Transverse colon (tissue), 4 donors: ENCODE results near the gene ZBTB16. TPM values are rescaled to one million over a fixed set of nuclear protein-coding genes. Genes with fewer than 3 reads are reported as not detected.
A peak's percentile ranks its signal among the peaks of the same experiment; 100 is the strongest.

ENCODE experiments used
- DNase-seq: peaks from one replicate; pipeline ENCODE4 v3.0.0-alpha.2; 2019
- H3K27ac ChIP-seq, 4 donors: fragments of 200-600 bp; sonication (generic); 2 replicates each; pipeline ENCODE4 v1.5.1; 2016 to 2018; ENCODE audit warnings: inconsistent platforms in 4 of 4
- H3K27me3 ChIP-seq: fragments of 200-600 bp; sonication (generic); 2 replicates; pipeline ENCODE4 v1.5.1; 2017; ENCODE audit warnings: inconsistent platforms
- H3K36me3 ChIP-seq, 4 donors: fragments of 200-600 bp; sonication (generic); 2 replicates each; pipeline ENCODE4 v1.5.1; 2017 to 2019; ENCODE audit warnings: inconsistent platforms in 4 of 4
- H3K4me1 ChIP-seq, 4 donors: fragments of 200-600 bp; sonication (generic); 2 replicates each; pipeline ENCODE4 v1.5.1; 2017 to 2020; ENCODE audit warnings: inconsistent platforms in 4 of 4
- H3K4me3 ChIP-seq, 4 donors: fragments of 200-600 bp; sonication (generic); 1 replicate in 1 of 4; 2 replicates in 3 of 4; pipeline versions ENCODE4 v1.5.1 to v1.6.1; 2017 to 2019; ENCODE audit warnings: inconsistent platforms in 4 of 4
- H3K9me3 ChIP-seq, 2 donors: fragments of 200-600 bp; sonication (generic); 2 replicates each; pipeline ENCODE4 v1.5.1; 2017 to 2019; ENCODE audit warnings: inconsistent platforms in 2 of 2
- CTCF ChIP-seq, 5 experiments: fragments of 200-600 bp in 3 of 5; fragments of 450-650 bp in 2 of 5; sonication (generic) in 3 of 5; IDR thresholded peaks; 1 replicate in 2 of 5; 2 replicates in 3 of 5; pipeline ENCODE4 v1.5.1; 2016 to 2017; ENCODE audit warnings: antibody characterized with exemption in 5 of 5, inconsistent platforms in 3 of 5, mild to moderate bottlenecking in 2 of 5, moderate library complexity in 1 of 5
- EP300 ChIP-seq: sonication (generic); formaldehyde crosslinking; IDR thresholded peaks from one replicate; pipeline ENCODE4 v1.6.1; 2017; ENCODE audit warnings: antibody characterized with exemption, low read depth
- POLR2A ChIP-seq: fragments of 450-650 bp; IDR thresholded peaks from one replicate; pipeline ENCODE4 v1.6.1; 2016; ENCODE audit warnings: antibody characterized with exemption, mild to moderate bottlenecking, moderate library complexity
- POLR2AphosphoS5 ChIP-seq, 3 donors: sonication (generic); formaldehyde crosslinking; IDR thresholded peaks; one replicate each; pipeline ENCODE4 v1.6.1; 2016; ENCODE audit warnings: antibody characterized with exemption in 3 of 3
- WGBS, 2 donors: methylation state at CpG; one replicate each; pipeline ENCODE4 v1.1.5; 2018; ENCODE audit warnings: low coverage in 1 of 2; 5-methylcytosine and 5-hydroxymethylcytosine counted together
- in situ Hi-C, 4 donors: fragments of 200-750 bp; cut with MboI; loops; one replicate each; pipeline versions ENCODE4 v1.15.0 to v1.15.1; 2017; ENCODE audit warnings: low sequenced_read_pairs in 3 of 4, low pct_ligation_motif_present in 1 of 4, low pct_unique_long_range_greater_than_20kb in 1 of 4
- intact Hi-C: fragments of 100-400 bp; cut with DNase I; formaldehyde crosslinking; loops from one replicate; pipeline ENCODE4 v1.15.1; 2023; ENCODE audit warnings: low total_unique reads
- total RNA-seq, 4 donors: library from RNA; depleted of rRNA; stranded (reverse); fragments of >200 nt; gene quantifications; one replicate each; pipeline ENCODE4 v1.1.0, GENCODE V29; 2016

The ZBTB16 gene
- total RNA-seq, 4 donors from 2014 or later: 108 to 271 (median 155) TPM

- H3K27ac ChIP-seq: peak overlapping the region; percentile 84 to 91 (median 88)
- WGBS, 2 donors: 54 to 70% methylated on average over 7 to 10 of the region's 10 CpGs
- no peaks in the 10 kb centered on the region for H3K9me3 ChIP-seq
- peaks cover 32 to 76% (median 43%) of the 10 kb centered on the region in 4 donors for H3K4me1 ChIP-seq
- TF ChIP-seq EP300 (peak; percentile 99), POLR2A (peak; percentile 28), CTCF (IDR thresholded peaks at IDR 0.05) (no peak), POLR2AphosphoS5 (IDR thresholded peaks at IDR 0.05) (peak; percentile 82 to 88 (median 85))
- H3K4me3 ChIP-seq: no peak overlapping the region
- H3K27me3 ChIP-seq: no peaks in the 10 kb centered on the region
- peak; percentile 63 for DNase-seq
- H3K36me3 ChIP-seq: no peaks in the 10 kb centered on the region
- in situ Hi-C loops: loop anchor here in 1 of 4 donors (25.0 kb wide), 1 partner anchor 161 kb away; no protein-coding TSS in a partner anchor
- intact Hi-C loops: loop anchor here (2.0 to 5.0 kb wide), 2 partner anchors 19 to 36 kb away; no protein-coding TSS in a partner anchor
These were observed 138.4 kb downstream of the ZBTB16 start for GRCh38 chr11:114197799-114198500.

GRCh38 chr11:114199051-114199450 is 139.5 kb downstream of the ZBTB16 start:
- Histone ChIP-seq H3K9me3 (no peaks in the 10 kb centered on the region), H3K27ac (peak overlapping the region; percentile 84 to 91 (median 88)), H3K27me3 (no peaks in the 10 kb centered on the region), H3K36me3 (no peaks in the 10 kb centered on the region), H3K4me3 (no peak overlapping the region), H3K4me1 (peaks cover 22 to 65% (median 43%) of the 10 kb centered on the region in 4 donors)
- TF ChIP-seq POLR2AphosphoS5 (IDR thresholded peaks at IDR 0.05) (no peak), CTCF (IDR thresholded peaks at IDR 0.05) (no peak), POLR2A (no peak), EP300 (no peak)
- in situ Hi-C loops (loop anchor here in 1 of 4 donors (25.0 kb wide), 1 partner anchor 162 kb away; no protein-coding TSS in a partner anchor), intact Hi-C loops (loop anchor here (5.0 kb wide), 1 partner anchor 37 kb away; no protein-coding TSS in a partner anchor)
- WGBS, 2 donors: 80 to 93% methylated on average over 1 to 26 of the region's 26 CpGs
- DNase-seq: no peak

DNA sequence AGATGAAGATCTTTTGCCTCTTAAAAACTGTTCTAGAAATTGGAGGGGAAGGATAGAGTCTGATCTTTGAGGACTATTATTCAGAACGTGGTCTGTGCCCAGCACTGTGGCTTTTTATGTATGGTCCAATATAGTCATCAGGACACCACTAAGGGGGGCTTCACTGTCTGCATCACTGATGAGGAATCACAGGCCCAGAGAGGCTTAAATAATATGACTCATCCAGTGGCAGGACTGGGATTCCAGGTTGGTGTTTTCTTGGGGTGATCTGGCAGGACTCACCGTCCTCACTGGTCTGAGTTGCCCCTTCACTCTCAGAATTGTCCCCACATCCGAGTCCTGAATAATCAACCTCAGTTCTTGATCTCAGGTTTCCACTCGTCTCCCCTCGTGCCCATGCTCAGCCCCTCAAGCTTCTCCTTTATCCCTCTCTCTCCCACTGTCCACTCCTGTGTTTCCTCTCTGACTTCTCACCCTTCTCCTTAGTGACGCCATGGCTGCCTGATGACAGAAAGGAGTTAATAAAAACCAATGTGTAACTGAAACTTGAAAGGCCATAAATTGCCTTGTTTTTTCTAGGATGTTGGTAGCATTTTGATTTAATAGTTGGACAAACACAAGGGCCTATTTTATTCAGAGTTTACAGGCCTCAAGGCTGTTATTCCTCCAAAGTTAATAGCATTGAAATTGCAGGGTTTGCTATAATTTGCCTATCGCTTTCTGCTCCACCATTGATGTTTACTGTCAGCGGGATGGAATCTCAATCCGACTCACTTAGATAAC is 141.0 kb downstream of the ZBTB16 start:
- Histone ChIP-seq H3K27me3 (no peaks in the 10 kb centered on the region), H3K27ac (peak overlapping the region; percentile 84 to 91 (median 88)), H3K4me1 (peaks cover 21 to 51% (median 35%) of the 10 kb centered on the region in 4 donors), H3K36me3 (peaks cover 0 to 5% (median 0%) of the 10 kb centered on the region in 4 donors), H3K9me3 (no peaks in the 10 kb centered on the region), H3K4me3 (no peak overlapping the region)
- WGBS, 2 donors: 77 to 83% methylated on average over 1 to 9 of the region's 9 CpGs
- TF ChIP-seq EP300 (no peak), POLR2AphosphoS5 (IDR thresholded peaks at IDR 0.05) (peak in 1 of 3 donors; percentile 10)
- DNase-seq: no peak
- intact Hi-C loops: no loop called here
- in situ Hi-C loops: no loop called here

DNA sequence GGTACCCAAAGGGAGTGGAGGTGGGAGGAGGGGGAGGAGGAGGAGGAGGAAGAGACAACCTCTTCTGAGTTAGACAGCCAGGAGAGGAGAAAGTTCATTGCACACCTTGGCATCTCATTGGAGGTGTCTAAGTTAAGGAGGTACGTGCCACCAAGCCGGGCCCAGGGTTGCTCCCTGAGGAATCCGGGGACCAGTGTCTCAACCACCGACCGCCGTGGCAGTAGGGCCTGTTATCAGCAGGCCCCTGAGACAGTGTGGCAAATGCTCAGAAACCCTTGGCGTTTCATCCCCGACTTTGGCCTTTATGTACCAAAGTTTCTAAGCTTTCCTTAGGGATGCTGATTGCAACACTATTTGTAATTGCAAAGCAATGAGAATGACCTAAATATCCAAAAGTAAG is 141.7 kb downstream of the ZBTB16 start:
- no peak for DNase-seq
- Histone ChIP-seq H3K4me3 (no peak overlapping the region), H3K36me3 (peaks cover 0 to 5% (median 0%) of the 10 kb centered on the region in 4 donors), H3K27me3 (no peaks in the 10 kb centered on the region), H3K27ac (peak overlapping the region; percentile 84 to 91 (median 88)), H3K4me1 (peaks cover 19 to 44% (median 30%) of the 10 kb centered on the region in 4 donors), H3K9me3 (no peaks in the 10 kb centered on the region)
- 94 to 100% methylated on average over 1 to 8 of the region's 8 CpGs for WGBS, 2 donors
- in situ Hi-C loops: no loop called here
- TF ChIP-seq EP300 (no peak), CTCF (IDR thresholded peaks at IDR 0.05) (no peak), POLR2A (no peak), POLR2AphosphoS5 (IDR thresholded peaks at IDR 0.05) (no peak)
- intact Hi-C loops: no loop called here
